ENCODE data around the gene RIPOR3.

GRCh38 chr20:50578778-50579165 is 112.6 kb downstream of the RIPOR3 start:
- TF ChIP-seq CTCF (IDR thresholded peaks at IDR 0.05; ENCODE audit: insufficient read depth, low read length, poor library complexity, severe bottlenecking) (no peak), EZH2phosphoT487 (conservative IDR thresholded peaks at IDR 0.05; ENCODE audit: low read length) (no peak)
